ENCODE measurements around the gene TM4SF4.
A peak's percentile ranks its signal among the peaks of the same experiment; 100 is the strongest.

DNA sequence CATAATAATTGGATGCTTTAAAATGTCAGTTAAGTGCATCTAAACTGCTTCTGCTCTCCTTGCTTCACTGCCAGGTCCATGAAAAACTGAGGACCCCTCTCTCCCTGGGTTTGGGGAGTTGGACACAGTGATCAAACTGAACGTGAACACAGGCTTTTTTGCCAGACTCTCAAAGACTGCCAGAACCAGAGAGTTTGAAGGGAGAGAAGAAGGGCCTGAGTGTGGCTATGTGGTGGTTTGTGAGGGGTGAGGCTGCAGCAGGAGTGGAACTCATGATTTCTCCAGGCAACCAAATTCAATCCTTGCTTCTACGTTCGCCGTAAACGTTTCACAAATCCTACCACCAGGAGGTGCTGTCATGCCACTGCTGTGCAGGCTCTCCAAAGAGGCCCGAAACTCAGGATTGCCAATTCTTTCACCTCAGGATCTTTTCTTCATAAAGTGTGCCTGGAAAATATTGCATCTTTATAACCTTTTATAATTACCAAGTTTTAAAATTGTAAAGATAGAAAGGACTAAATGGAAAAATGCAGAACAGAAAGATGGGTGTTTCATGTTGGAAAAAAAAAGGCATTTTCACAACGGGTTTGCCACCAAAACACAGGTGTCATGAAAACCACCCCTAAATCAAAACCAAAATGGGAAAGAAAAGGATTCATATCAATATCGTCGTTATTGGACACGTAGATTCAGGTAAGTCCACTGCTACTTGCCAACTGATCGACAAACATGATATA, 19.7 kb downstream of the TM4SF4 start:
- TF ChIP-seq, protein P1, sequence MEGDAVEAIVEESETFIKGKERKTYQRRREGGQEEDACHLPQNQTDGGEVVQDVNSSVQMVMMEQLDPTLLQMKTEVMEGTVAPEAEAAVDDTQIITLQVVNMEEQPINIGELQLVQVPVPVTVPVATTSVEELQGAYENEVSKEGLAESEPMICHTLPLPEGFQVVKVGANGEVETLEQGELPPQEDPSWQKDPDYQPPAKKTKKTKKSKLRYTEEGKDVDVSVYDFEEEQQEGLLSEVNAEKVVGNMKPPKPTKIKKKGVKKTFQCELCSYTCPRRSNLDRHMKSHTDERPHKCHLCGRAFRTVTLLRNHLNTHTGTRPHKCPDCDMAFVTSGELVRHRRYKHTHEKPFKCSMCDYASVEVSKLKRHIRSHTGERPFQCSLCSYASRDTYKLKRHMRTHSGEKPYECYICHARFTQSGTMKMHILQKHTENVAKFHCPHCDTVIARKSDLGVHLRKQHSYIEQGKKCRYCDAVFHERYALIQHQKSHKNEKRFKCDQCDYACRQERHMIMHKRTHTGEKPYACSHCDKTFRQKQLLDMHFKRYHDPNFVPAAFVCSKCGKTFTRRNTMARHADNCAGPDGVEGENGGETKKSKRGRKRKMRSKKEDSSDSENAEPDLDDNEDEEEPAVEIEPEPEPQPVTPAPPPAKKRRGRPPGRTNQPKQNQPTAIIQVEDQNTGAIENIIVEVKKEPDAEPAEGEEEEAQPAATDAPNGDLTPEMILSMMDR (IDR thresholded peaks at IDR 0.05) = peak; percentile 61
- TF ChIP-seq EZH2 (IDR thresholded peaks at IDR 0.05; ENCODE audit: borderline replicate concordance, insufficient read depth, low read depth, low read length, poor library complexity, severe bottlenecking) = no peak

All from B cell (primary cell).